ENCODE results near the gene MLPH.

DNA sequence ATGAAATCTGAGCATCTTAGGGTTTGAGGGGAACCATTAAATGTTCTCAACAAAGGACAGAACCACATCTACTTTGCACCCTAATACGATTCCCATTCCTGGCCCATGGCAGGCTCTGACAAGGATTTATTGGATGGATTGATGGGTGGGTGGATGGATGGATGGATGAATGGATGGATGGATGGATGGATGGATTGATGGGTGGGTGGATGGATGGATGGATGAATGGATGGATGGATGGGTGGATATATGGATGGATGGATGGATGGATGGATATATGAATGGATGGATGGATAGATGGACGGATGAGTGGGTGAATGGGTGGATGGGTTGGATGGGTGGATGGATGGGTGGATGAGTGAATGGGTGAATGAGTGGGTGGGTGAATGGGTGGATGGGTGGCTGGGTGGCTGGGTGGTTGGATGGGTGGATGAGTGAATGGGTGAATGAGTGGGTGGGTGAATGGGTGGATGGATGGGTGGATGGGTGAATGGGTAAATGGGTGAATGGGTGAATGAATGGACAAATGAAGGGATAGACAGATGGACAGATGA lies 29.6 kb upstream of the MLPH start:
- TF ChIP-seq CTBP1 (IDR thresholded peaks at IDR 0.05; ENCODE audit: borderline replicate concordance) (no peak), ARNT (IDR thresholded peaks at IDR 0.05) (no peak), SP1 (IDR thresholded peaks at IDR 0.05) (no peak), SUZ12 (IDR thresholded peaks at IDR 0.05) (no peak), FOXA1 (IDR thresholded peaks at IDR 0.05) (no peak), LEF1 (IDR thresholded peaks at IDR 0.05; ENCODE audit: borderline replicate concordance) (no peak), BHLHE40 (IDR thresholded peaks at IDR 0.05; ENCODE audit: borderline replicate concordance) (no peak), TARDBP (IDR thresholded peaks at IDR 0.05) (no peak)
